ENCODE results near the gene ZDHHC24. TPM values are rescaled to one million over a fixed set of nuclear protein-coding genes. Genes with fewer than 3 reads are reported as not detected.

The ZDHHC24 gene
- total RNA-seq, 2 donors from 2014 or later: 10.9 to 16.5 TPM

DNA sequence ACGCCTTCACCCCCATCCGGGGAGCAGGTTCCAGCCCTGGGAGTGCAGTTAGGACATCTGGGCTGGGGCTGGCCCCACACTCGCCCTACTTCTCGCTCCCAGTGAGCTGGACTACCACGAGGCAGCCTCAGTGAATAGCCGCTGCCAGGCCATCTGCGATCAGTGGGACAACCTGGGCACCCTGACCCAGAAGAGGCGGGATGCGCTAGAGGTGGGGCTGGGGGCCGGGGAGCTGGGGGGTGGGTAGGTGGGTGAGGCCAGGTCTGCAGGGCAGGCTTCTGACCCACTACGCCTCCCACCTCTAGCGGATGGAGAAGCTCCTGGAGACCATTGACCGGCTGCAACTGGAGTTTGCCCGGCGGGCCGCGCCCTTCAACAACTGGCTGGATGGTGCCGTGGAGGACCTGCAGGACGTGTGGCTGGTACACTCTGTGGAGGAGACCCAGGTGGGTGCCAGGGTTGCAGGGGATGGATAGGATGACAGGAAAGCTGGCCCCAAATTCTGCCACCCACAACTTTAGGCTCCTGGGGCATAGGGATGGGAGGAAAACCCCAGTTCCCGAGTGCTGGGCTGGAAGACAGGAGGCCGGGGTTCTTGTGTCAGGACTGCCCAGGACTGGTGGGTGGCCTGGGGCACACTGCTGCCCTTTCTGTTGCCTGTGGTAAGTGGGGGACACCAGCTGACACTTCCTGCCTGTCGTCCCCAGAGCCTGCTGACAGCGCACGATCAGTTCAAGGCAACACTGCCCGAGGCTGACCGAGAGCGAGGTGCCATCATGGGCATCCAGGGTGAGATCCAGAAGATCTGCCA, 14.2 kb upstream of the ZDHHC24 start:
- no peaks in the 10 kb centered on the region for H3K9me3 ChIP-seq
- H3K4me3 ChIP-seq: no peak overlapping the region
- DNase-seq (ENCODE audit: low spot score): no peak
- no peak overlapping the region for H3K27ac ChIP-seq
- TF ChIP-seq CTCF (IDR thresholded peaks at IDR 0.05): no peak
- H3K27me3 ChIP-seq: no peaks in the 10 kb centered on the region
- H3K4me1 ChIP-seq: peaks cover 0 to 9% of the 10 kb centered on the region in 2 donors
- H3K36me3 ChIP-seq: peaks cover 4% of the 10 kb centered on the region

- H3K4me3 ChIP-seq: peak overlapping the region in 1 of 2 donors; percentile 21
- no peaks in the 10 kb centered on the region for H3K9me3 ChIP-seq
- no peak for DNase-seq (ENCODE audit: low spot score)
- no peak overlapping the region for H3K27ac ChIP-seq
- no peak for TF ChIP-seq CTCF (IDR thresholded peaks at IDR 0.05)
- H3K27me3 ChIP-seq: no peaks in the 10 kb centered on the region
- peaks cover 4% of the 10 kb centered on the region for H3K36me3 ChIP-seq
- peaks cover 0 to 9% of the 10 kb centered on the region in 2 donors for H3K4me1 ChIP-seq
These were observed 13.5 kb upstream of the ZDHHC24 start for GRCh38 chr11:66559142-66559865.

DNA sequence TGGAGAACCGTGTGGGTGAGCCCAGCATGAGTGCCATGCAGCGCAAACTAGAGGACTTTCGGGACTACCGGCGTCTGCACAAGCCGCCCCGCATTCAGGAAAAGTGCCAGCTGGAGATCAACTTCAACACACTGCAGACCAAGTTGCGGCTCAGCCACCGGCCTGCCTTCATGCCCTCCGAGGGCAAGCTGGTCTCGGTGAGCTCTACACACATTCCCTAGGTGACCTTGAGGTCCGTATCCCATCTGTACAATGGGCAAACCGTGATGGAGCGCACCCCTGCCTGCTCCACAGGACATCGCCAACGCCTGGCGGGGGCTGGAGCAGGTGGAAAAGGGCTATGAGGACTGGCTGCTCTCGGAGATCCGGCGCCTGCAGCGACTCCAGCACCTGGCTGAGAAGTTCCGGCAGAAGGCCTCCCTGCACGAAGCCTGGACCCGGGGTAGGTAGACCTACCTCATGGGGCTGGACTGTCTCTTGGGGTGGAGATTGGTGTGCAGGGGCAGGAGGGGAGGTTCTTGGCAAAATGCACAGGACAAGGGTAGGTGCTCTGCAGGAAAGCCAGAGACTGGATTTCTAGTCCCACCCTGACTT, 12.0 kb upstream of the ZDHHC24 start:
- H3K36me3 ChIP-seq: no peaks in the 10 kb centered on the region
- peaks cover 0 to 9% of the 10 kb centered on the region in 2 donors for H3K4me1 ChIP-seq
- TF ChIP-seq CTCF (IDR thresholded peaks at IDR 0.05): no peak
- no peaks in the 10 kb centered on the region for H3K9me3 ChIP-seq
- no peak overlapping the region for H3K4me3 ChIP-seq
- H3K27ac ChIP-seq: no peak overlapping the region
- DNase-seq (ENCODE audit: low spot score): no peak
- H3K27me3 ChIP-seq: no peaks in the 10 kb centered on the region

DNA sequence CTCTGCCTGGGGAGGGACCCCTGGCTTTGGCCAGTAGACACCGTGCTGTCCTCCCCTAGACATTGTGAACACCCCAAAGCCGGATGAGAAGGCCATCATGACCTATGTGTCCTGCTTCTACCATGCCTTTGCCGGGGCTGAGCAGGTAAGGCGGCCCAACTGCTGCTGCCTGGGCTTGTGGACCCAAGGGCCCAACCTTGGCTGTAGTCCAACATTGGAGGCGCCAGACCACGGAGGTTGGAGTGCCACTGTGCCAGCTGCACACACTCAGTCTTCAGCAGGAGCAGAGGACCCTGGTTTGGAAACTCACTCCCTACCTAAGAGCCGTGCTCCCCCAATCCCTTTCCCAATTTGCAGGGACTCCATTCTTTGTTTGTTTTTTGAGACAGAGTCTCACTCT, 10.2 kb upstream of the ZDHHC24 start:
- Histone ChIP-seq H3K9me3 (no peaks in the 10 kb centered on the region), H3K4me1 (peaks cover 0 to 9% of the 10 kb centered on the region in 2 donors), H3K27ac (no peak overlapping the region), H3K36me3 (no peaks in the 10 kb centered on the region), H3K4me3 (no peak overlapping the region), H3K27me3 (no peaks in the 10 kb centered on the region)
- no peak for TF ChIP-seq CTCF (IDR thresholded peaks at IDR 0.05)
- DNase-seq (ENCODE audit: low spot score): no peak

DNA sequence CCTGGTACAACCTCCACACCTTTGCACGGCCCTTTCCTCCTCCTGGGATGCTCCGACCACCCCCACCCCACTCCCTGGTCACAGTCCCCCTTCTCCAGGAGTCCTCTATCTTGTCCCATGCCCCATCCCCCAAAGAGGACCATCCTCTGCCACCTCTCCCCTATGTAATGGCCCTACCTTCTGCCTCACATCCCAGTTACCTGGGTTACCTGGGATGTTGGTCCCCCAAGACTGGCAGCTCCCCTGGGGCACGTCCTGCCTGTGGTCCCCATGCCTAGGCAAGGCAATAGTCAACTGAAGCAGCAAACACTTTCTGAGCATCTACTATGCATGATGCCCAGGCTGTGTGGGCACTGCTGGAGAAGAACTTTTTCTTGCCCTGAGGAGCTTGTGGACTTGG, 9.6 kb upstream of the ZDHHC24 start:
- Histone ChIP-seq H3K36me3 (no peaks in the 10 kb centered on the region), H3K27me3 (no peaks in the 10 kb centered on the region), H3K4me3 (no peak overlapping the region), H3K9me3 (no peaks in the 10 kb centered on the region), H3K27ac (no peak overlapping the region), H3K4me1 (peaks cover 0 to 9% of the 10 kb centered on the region in 2 donors)
- TF ChIP-seq CTCF (IDR thresholded peaks at IDR 0.05): no peak
- no peak for DNase-seq (ENCODE audit: low spot score)
